ENCODE measurements around the gene EXOC5.

- TF ChIP-seq POLR2A (IDR thresholded peaks at IDR 0.05) (no peak), CTCF (IDR thresholded peaks at IDR 0.05) (no peak)
These were observed 46.8 kb downstream of the EXOC5 start for GRCh38 chr14:57221931-57222330.

Measured in ovary (tissue), 3 donors.